Measurements from ENCODE around the gene COL5A1.

COL5A1 gene

GRCh38 chr9:134728021-134728795 lies 86.6 kb downstream of the COL5A1 start:
- H3K36me3 ChIP-seq (ENCODE audit: control insufficient read depth, insufficient read depth, low read length, severe bottlenecking) = peaks cover 62% of the 10 kb centered on the region
- no peak for DNase-seq (ENCODE audit: low read depth)
- no peak overlapping the region for H3K9ac ChIP-seq (ENCODE audit: low read length)
- H3K9me3 ChIP-seq (ENCODE audit: control insufficient read depth, low read length) = no peaks in the 10 kb centered on the region
- no peak overlapping the region for H3K4me3 ChIP-seq (ENCODE audit: low read length)
- peaks cover 39% of the 10 kb centered on the region for H3K4me1 ChIP-seq (ENCODE audit: control insufficient read depth, insufficient read depth, low read length)
- no peaks in the 10 kb centered on the region for H3K27me3 ChIP-seq (replicated peaks; ENCODE audit: control insufficient read depth, insufficient read depth, low read length)

DNA sequence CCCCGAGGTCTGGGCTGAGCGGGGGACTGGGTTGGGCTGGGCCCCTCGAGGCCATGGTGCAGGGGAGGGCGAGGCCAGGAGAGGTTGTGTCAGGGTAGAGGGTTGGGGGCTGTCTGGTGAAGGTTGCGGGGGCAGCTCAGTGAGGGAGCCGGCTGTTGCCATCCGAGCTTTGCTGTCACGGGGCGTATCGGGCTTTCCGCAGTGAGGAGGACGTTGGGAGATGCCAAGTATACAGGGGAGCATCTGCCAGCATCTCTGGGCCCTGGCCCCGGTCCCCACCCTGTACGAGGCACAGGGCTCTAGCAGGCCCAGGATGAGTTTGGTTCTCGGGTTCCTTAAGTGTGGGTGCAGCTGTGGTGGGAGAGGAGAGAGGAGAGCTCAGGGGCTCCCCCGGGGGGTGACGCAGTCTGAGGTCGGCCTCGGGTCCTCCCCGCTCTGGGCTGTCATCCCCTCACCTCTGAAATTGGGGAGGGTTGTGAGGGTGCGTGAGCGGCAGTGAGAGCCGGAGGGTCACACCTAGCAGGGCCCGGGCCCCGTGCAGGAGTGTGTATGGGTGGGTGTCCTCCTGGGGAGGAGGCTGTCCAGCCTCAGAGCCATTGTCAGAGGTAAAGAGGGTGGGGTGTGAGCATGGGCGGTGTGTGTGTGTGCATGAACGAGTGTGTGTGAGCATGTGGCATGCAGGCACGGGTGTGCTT lies 87.3 kb downstream of the COL5A1 start:
- H3K4me1 ChIP-seq (ENCODE audit: control insufficient read depth, insufficient read depth, low read length) = peaks cover 46% of the 10 kb centered on the region
- H3K4me3 ChIP-seq (ENCODE audit: low read length) = no peak overlapping the region
- no peak for DNase-seq (ENCODE audit: low read depth)
- H3K9ac ChIP-seq (ENCODE audit: low read length) = no peak overlapping the region
- H3K9me3 ChIP-seq (ENCODE audit: control insufficient read depth, low read length) = no peaks in the 10 kb centered on the region
- no peaks in the 10 kb centered on the region for H3K27me3 ChIP-seq (replicated peaks; ENCODE audit: control insufficient read depth, insufficient read depth, low read length)
- H3K36me3 ChIP-seq (ENCODE audit: control insufficient read depth, insufficient read depth, low read length, severe bottlenecking) = peaks cover 61% of the 10 kb centered on the region

DNA sequence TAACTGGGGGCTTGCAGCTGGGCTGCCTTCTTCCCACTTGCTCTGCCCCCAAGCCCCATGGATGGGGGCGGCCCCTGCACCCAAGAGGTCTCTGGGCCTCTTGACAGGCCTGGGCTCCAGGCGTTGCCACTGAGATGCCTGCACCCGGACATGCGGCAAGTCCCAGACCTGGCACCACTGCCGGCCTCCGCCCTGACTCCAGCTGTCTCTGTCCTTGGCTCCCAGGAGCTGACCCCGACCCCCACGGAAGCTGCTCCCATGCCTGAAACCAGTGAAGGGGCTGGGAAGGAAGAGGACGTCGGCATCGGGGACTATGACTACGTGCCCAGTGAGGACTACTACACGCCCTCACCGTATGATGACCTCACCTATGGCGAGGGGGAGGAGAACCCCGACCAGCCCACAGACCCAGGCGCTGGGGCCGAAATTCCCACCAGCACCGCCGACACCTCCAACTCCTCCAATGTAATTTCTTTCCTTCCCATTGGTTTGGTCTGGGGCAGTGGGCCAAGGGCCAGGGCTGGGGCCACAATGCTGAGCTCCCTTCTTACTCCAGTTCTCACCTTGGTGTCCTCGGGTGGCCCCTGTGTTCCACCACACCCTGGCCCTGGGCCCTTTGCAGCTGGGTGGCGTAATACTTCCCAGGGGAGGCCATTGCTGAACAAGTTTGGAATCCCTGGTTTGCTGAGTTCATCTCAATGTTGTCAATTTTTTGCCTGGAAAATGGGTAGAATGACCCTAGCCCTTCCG lies 88.6 kb downstream of the COL5A1 start:
- no peak overlapping the region for H3K4me3 ChIP-seq (ENCODE audit: low read length)
- H3K36me3 ChIP-seq (ENCODE audit: control insufficient read depth, insufficient read depth, low read length, severe bottlenecking) = peaks cover 61% of the 10 kb centered on the region
- H3K4me1 ChIP-seq (ENCODE audit: control insufficient read depth, insufficient read depth, low read length) = peaks cover 51% of the 10 kb centered on the region
- peak; percentile 52 for DNase-seq (ENCODE audit: low read depth)
- H3K27me3 ChIP-seq (replicated peaks; ENCODE audit: control insufficient read depth, insufficient read depth, low read length) = no peaks in the 10 kb centered on the region
- no peaks in the 10 kb centered on the region for H3K9me3 ChIP-seq (ENCODE audit: control insufficient read depth, low read length)
- H3K9ac ChIP-seq (ENCODE audit: low read length) = peak overlapping the region; percentile 41

GRCh38 chr9:134730761-134731496 lies 89.3 kb downstream of the COL5A1 start:
- DNase-seq (ENCODE audit: low read depth) = no peak
- H3K36me3 ChIP-seq (ENCODE audit: control insufficient read depth, insufficient read depth, low read length, severe bottlenecking) = peaks cover 54% of the 10 kb centered on the region

GRCh38 chr9:134731497-134732391 lies 90.1 kb downstream of the COL5A1 start:
- Histone ChIP-seq H3K4me3 (ENCODE audit: low read length) (no peak overlapping the region), H3K36me3 (ENCODE audit: control insufficient read depth, insufficient read depth, low read length, severe bottlenecking) (peaks cover 62% of the 10 kb centered on the region), H3K9me3 (ENCODE audit: control insufficient read depth, low read length) (no peaks in the 10 kb centered on the region), H3K27me3 (replicated peaks; ENCODE audit: control insufficient read depth, insufficient read depth, low read length) (no peaks in the 10 kb centered on the region), H3K4me1 (ENCODE audit: control insufficient read depth, insufficient read depth, low read length) (peaks cover 61% of the 10 kb centered on the region), H3K9ac (ENCODE audit: low read length) (no peak overlapping the region)
- DNase-seq (ENCODE audit: low read depth) = no peak

More at GRCh38 chr9:134730761-134731496, 89.3 kb downstream of the COL5A1 start:
- H3K9me3 ChIP-seq (ENCODE audit: control insufficient read depth, low read length) = no peaks in the 10 kb centered on the region
- peaks cover 59% of the 10 kb centered on the region for H3K4me1 ChIP-seq (ENCODE audit: control insufficient read depth, insufficient read depth, low read length)
- H3K4me3 ChIP-seq (ENCODE audit: low read length) = no peak overlapping the region
- no peaks in the 10 kb centered on the region for H3K27me3 ChIP-seq (replicated peaks; ENCODE audit: control insufficient read depth, insufficient read depth, low read length)
- peak overlapping the region; percentile 41 for H3K9ac ChIP-seq (ENCODE audit: low read length)

DNA sequence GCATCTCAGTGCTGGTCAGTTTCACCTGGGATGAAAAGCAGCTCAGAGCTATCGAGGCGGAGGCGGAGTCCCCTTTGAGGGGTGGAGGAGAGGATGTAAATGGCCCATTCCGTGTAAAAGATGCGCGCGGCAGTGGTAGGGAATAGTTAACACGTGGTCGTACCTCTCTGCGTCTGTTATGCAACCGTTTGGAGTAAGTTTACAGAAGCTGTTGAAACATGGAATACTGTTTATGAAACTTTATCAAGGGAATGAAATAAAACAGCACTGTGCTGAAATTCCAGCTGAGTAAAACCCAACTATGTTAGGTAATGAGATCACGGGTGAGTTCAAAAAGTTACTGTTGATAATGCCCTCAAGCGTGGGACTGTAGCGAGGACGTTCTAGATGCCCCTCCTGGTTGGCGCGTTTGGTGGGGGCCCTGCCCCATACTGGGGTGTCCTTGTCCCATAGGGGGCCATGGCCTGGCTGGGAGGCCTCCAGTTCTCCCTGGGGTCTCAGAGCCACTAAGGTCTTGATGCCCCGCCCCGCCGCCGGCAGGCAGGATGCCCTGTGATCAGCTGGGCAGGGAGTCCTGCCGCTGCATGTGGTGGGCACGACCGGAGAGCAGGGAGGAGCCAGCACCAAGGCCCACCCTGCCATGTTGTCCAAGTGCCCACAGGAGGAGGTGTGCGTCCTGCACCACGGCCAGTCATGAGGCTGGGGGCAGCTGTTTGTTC lies 90.9 kb downstream of the COL5A1 start:
- DNase-seq (ENCODE audit: low read depth) = no peak
- Histone ChIP-seq H3K36me3 (ENCODE audit: control insufficient read depth, insufficient read depth, low read length, severe bottlenecking) (peaks cover 64% of the 10 kb centered on the region), H3K27me3 (replicated peaks; ENCODE audit: control insufficient read depth, insufficient read depth, low read length) (no peaks in the 10 kb centered on the region), H3K9ac (ENCODE audit: low read length) (no peak overlapping the region), H3K4me1 (ENCODE audit: control insufficient read depth, insufficient read depth, low read length) (peaks cover 61% of the 10 kb centered on the region), H3K9me3 (ENCODE audit: control insufficient read depth, low read length) (no peaks in the 10 kb centered on the region), H3K4me3 (ENCODE audit: low read length) (no peak overlapping the region)

DNA sequence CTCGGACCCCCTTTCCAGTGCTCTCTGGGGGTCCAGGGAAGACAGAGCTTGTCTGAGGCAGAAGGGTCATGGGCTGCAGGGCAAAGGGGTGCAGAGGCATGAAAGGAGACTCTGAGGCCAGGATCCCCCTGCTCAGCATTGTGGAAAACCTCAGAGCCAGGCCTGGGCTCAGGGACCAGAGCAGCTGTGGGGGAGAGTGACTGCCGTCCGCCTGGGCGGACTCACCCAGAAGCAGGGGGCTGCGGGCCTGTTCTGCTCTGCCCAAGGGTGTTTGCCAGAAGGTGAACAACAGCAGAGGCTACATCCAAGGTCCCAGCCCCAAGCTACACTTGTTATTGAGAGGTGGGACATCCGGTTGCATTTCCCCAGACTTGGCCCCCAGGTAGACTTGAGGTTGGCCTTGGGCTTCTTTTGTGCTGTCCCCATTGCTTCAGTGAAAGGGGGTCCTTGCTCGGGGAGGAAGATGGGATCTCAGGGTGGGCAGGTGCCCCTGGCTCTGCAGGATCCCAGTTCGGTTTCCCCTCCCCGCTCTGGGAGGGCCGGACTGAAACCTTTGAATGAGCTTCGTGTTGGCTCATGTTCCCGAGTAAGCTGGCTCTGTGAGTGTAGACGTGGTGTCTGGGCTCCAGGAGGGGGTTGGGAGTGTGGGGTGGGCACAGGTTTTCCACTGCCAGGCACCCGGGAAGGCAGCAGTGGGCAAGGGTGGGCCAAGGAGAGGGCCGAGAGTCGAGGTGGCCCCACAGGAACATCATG lies 92.1 kb downstream of the COL5A1 start:
- peak overlapping the region; percentile 20 for H3K4me3 ChIP-seq (ENCODE audit: low read length)
- H3K4me1 ChIP-seq (ENCODE audit: control insufficient read depth, insufficient read depth, low read length) = peaks cover 61% of the 10 kb centered on the region
- peak overlapping the region; percentile 46 for H3K9ac ChIP-seq (ENCODE audit: low read length)
- H3K27me3 ChIP-seq (replicated peaks; ENCODE audit: control insufficient read depth, insufficient read depth, low read length) = no peaks in the 10 kb centered on the region
- H3K36me3 ChIP-seq (ENCODE audit: control insufficient read depth, insufficient read depth, low read length, severe bottlenecking) = peaks cover 58% of the 10 kb centered on the region
- H3K9me3 ChIP-seq (ENCODE audit: control insufficient read depth, low read length) = no peaks in the 10 kb centered on the region
- DNase-seq (ENCODE audit: low read depth) = no peak

DNA sequence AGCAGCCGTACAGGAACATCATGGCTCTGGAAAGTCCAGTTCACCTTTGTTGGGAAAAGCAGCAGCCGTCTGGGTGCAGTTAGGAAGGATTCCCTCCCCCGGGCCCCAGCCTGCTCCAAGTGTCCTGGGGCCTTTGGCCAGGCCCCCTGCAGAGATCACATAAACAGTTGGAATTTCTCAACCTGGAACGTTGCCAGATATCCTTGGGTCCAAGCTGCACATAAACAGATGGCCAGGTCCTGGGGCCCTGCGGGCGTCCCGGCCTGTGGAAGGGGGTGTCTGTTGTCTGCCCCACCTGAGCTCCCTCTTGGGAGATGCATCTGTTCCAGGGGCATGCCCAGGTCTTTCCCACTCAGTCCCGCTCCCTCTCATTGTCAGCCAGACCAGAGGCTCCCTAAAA lies 92.7 kb downstream of the COL5A1 start:
- H3K9ac ChIP-seq (ENCODE audit: low read length) = no peak overlapping the region
- peaks cover 61% of the 10 kb centered on the region for H3K4me1 ChIP-seq (ENCODE audit: control insufficient read depth, insufficient read depth, low read length)
- DNase-seq (ENCODE audit: low read depth) = peak; percentile 72
- H3K9me3 ChIP-seq (ENCODE audit: control insufficient read depth, low read length) = no peaks in the 10 kb centered on the region
- H3K4me3 ChIP-seq (ENCODE audit: low read length) = peak overlapping the region; percentile 20
- H3K27me3 ChIP-seq (replicated peaks; ENCODE audit: control insufficient read depth, insufficient read depth, low read length) = no peaks in the 10 kb centered on the region
- peaks cover 61% of the 10 kb centered on the region for H3K36me3 ChIP-seq (ENCODE audit: control insufficient read depth, insufficient read depth, low read length, severe bottlenecking)

DNA sequence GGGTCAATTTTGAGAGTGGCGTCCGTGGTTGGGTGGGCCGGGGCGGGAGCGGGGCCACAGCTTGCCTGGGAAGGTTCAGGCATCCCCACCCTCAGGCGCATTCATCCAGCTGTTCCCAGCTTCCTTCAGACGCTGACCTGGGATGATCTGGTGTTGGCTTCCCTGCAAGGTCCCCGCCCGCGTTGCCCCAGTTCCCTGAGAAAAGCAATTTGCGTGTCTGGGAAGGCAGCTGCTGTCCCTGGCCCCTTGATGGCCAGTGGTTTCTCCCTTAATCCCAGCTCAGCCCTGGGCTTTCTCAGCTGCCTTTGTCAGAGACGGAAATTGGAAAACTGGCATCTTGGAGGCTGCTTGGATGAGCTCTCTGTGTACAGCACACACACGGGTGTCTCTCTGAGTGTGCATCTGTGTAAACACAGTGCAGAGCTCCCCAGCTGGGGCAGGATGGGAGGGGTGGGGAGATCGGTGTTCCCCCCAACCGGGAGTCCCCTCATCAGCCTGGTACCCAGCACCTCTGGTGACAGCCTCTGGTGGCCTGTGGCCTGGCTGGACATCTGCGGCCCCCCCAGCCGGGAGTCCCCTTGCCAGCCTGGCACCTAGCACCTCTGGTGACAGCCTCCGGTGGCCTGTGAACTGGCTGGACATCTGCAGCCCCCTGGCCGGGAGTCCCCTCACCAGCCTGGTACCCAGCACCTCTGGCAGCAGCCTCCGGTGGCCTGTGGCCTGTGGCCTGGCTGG lies 94.0 kb downstream of the COL5A1 start:
- no peak overlapping the region for H3K4me3 ChIP-seq (ENCODE audit: low read length)
- peaks cover 74% of the 10 kb centered on the region for H3K36me3 ChIP-seq (ENCODE audit: control insufficient read depth, insufficient read depth, low read length, severe bottlenecking)
- peak; percentile 46 for DNase-seq (ENCODE audit: low read depth)
- H3K4me1 ChIP-seq (ENCODE audit: control insufficient read depth, insufficient read depth, low read length) = peaks cover 51% of the 10 kb centered on the region
- H3K27me3 ChIP-seq (replicated peaks; ENCODE audit: control insufficient read depth, insufficient read depth, low read length) = no peaks in the 10 kb centered on the region
- H3K9me3 ChIP-seq (ENCODE audit: control insufficient read depth, low read length) = no peaks in the 10 kb centered on the region
- no peak overlapping the region for H3K9ac ChIP-seq (ENCODE audit: low read length)

All from adipocyte (in vitro differentiated cells).